Thoracic aorta endothelial cell (primary cell): ENCODE data around the gene HJV. TPM values are rescaled to one million over a fixed set of nuclear protein-coding genes. Genes with fewer than 3 reads are reported as not detected.

ENCODE experiments used
- small RNA-seq: library from RNA; depleted of rRNA; stranded (forward); fragments of <200 nt; gene quantifications from one replicate; pipeline ENCODE3, GENCODE V24; 2012
- total RNA-seq: library from RNA; depleted of rRNA; stranded (reverse); fragments of >200 nt; gene quantifications from 2 replicates; pipeline ENCODE4 v1.2.3, GENCODE V29; 2012

HJV gene, protein sequence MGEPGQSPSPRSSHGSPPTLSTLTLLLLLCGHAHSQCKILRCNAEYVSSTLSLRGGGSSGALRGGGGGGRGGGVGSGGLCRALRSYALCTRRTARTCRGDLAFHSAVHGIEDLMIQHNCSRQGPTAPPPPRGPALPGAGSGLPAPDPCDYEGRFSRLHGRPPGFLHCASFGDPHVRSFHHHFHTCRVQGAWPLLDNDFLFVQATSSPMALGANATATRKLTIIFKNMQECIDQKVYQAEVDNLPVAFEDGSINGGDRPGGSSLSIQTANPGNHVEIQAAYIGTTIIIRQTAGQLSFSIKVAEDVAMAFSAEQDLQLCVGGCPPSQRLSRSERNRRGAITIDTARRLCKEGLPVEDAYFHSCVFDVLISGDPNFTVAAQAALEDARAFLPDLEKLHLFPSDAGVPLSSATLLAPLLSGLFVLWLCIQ
- not detected in 2 replicates for total RNA-seq

DNA sequence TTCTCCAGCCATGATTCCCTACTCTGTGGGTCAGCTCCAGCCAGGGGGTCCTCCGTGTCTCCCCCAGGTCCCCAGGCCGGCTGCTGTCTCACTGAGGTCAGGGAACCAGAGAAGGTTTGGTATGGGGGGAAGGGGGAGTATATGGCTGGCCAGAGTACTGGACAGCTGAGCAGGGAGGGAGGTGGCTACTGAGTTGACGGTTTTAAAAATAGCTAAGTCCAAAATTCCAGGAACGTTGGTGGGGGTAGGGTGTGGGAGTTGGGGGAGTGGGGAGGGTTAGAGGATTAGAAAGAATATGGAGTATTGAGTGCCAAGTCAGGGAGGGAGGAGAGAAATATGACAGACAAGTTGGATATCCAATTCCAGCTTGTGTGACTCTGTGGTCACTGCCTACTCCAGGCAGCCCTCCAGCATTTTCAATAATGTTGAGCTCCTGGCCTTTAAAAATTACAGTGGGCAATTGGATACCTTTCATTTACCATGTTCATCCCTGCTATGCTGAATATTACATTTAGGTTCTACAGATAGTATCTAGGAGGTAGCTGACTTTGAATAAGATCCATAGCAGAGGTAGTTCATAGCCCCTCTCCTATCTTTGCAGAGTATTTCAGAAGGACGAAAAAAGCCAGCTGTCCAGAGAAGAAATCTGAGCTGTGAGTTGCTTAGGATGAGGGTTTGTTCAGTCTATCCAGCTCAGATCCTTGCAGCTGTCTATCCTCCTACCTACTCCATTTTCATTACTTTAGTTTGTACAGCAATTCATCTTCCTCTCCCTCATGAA, at the start of gene HJV:
TSS of gene HJV (minus strand) at position 114 of the 781 bp plus-strand sequence. CDS start 1,504 bp downstream, outside the sequence.

DNA sequence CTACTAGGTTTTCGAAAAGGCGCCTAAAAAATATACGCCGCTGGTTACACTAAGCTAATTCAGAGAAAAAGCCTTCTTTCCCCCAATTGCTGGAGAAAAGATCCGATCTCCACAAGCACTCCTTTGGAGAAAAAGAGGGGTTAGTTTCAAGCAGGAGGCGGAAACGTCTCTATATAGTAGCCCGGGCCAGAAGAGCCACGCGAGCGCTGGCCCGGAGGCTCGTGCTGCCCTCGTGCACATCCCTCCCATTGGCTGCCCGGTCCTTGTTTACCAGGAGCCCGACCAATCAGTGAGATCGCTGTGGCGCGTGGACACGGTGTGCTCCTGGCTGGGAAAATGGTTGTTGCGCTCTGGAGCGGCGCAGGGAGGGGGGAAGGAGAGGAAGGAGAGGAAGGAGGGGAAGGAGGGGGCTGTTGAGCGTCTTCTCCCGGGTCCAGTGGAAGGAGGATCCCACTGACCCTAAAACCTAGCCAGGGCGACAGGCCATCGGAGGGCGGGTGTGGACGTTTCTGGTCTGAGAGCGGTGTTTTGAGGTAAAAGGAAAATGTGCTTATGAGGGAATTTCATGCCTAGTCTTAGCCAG, 25.0 kb downstream of the HJV start, which contains the start of gene TXNIP:
TSS of gene TXNIP (minus strand) at position 147 of the 583 bp plus-strand sequence. CDS start 313 bp downstream, outside the sequence.

Small RNAs within 50 kb of the gene (small RNA-seq; reads per million reads assigned to genes)
- 116 reads per million, percentile 98 among the genes with 10 or more reads in this experiment for gene RNVU1-6

Other genes starting within 250 kb of the HJV start
- gene RNF115, start 197.6 kb downstream of the HJV start, total RNA-seq: 25.4 and 29.8 TPM in 2 replicates
- 46.6 and 57.8 TPM in 2 replicates for gene POLR3C, start 197.5 kb downstream of the HJV start, total RNA-seq
- gene NUDT17, start 176.1 kb downstream of the HJV start, total RNA-seq: 2.3 and 2.6 TPM in 2 replicates
- gene PIAS3, start 162.7 kb downstream of the HJV start, total RNA-seq: 19.5 and 21.8 TPM in 2 replicates
- 0.13 and 0.14 TPM in 2 replicates for gene ANKRD35, start 135.9 kb downstream of the HJV start, total RNA-seq
- 67.4 and 92.9 TPM in 2 replicates for gene ITGA10, start 111.7 kb downstream of the HJV start, total RNA-seq
- 21.5 and 22.8 TPM in 2 replicates for gene PEX11B, start 103.0 kb downstream of the HJV start, total RNA-seq
- gene RBM8A, start 94.3 kb downstream of the HJV start, total RNA-seq: 141 and 152 TPM in 2 replicates
- gene LIX1L, start 63.7 kb downstream of the HJV start, total RNA-seq: 60.9 and 72.1 TPM in 2 replicates
- gene ANKRD34A, start 57.2 kb downstream of the HJV start, total RNA-seq: 0.13 and 0.22 TPM in 2 replicates
- gene POLR3GL, start 57.0 kb downstream of the HJV start, total RNA-seq: 11.8 and 13.6 TPM in 2 replicates
- 27.9 and 32.2 TPM in 2 replicates for gene TXNIP, start 25.2 kb downstream of the HJV start, total RNA-seq
- gene NBPF10, start 123.1 kb upstream of the HJV start, total RNA-seq: 0.86 and 1.2 TPM in 2 replicates
- gene NOTCH2NLA, start 207.3 kb upstream of the HJV start, total RNA-seq: 18.5 and 27.3 TPM in 2 replicates